ENCODE results near the gene ABCC1. TPM values are rescaled to one million over a fixed set of nuclear protein-coding genes. Genes with fewer than 3 reads are reported as not detected.
"Not testable (repeated sequence)": the region's sequence is repeated elsewhere in the genome, so short reads cannot be mapped to it uniquely, and the experiment has no call there.

ABCC1 gene
- total and polyA plus RNA-seq, 12 donors = 12.4 to 38.8 (median 28.0) TPM

GRCh38 chr16:15976929-15977637 lies 27.7 kb downstream of the ABCC1 start:
- Histone ChIP-seq H3K36me3 (replicated peaks in 1 of 2) (no peaks in the 10 kb centered on the region), H3K27ac (peak overlapping the region; percentile 40 to 92 (median 71)), H3K4me3 (no peak overlapping the region), H3K9me3 (replicated peaks in 1 of 3) (peaks cover 0 to 2% (median 0%) of the 10 kb centered on the region in 3 donors), H3K4me1 (replicated peaks in 1 of 2) (peaks cover 18 to 30% of the 10 kb centered on the region in 2 donors), H3K27me3 (no peaks in the 10 kb centered on the region)
- intact Hi-C loops (cut with DNase I) = no loop called here
- TF ChIP-seq POLR2A (IDR thresholded peaks at IDR 0.05) = peak in 1 of 2 donors; percentile 19
- TF ChIP-seq, protein P1, sequence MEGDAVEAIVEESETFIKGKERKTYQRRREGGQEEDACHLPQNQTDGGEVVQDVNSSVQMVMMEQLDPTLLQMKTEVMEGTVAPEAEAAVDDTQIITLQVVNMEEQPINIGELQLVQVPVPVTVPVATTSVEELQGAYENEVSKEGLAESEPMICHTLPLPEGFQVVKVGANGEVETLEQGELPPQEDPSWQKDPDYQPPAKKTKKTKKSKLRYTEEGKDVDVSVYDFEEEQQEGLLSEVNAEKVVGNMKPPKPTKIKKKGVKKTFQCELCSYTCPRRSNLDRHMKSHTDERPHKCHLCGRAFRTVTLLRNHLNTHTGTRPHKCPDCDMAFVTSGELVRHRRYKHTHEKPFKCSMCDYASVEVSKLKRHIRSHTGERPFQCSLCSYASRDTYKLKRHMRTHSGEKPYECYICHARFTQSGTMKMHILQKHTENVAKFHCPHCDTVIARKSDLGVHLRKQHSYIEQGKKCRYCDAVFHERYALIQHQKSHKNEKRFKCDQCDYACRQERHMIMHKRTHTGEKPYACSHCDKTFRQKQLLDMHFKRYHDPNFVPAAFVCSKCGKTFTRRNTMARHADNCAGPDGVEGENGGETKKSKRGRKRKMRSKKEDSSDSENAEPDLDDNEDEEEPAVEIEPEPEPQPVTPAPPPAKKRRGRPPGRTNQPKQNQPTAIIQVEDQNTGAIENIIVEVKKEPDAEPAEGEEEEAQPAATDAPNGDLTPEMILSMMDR (IDR thresholded peaks at IDR 0.05) = no peak
- peak in 6 of 7 donors; percentile 32 to 67 (median 46) for DNase-seq
- WGBS, 4 donors = 63 to 67% (median 65%) methylated on average over 6 to 7 of the region's 7 CpGs

- peaks cover 14 to 21% of the 10 kb centered on the region in 2 donors for H3K4me1 ChIP-seq (replicated peaks in 1 of 2)
- intact Hi-C loops (cut with DNase I) = no loop called here
- H3K9me3 ChIP-seq (replicated peaks in 1 of 3) = no peaks in the 10 kb centered on the region
- WGBS, 4 donors = 88 to 91% (median 89%) methylated on average over 3 of the region's 3 CpGs
- H3K27me3 ChIP-seq = no peaks in the 10 kb centered on the region
- DNase-seq = no peak
- TF ChIP-seq POLR2A (IDR thresholded peaks at IDR 0.05) = no peak
- TF ChIP-seq, protein P1 (IDR thresholded peaks at IDR 0.05) = no peak
- H3K36me3 ChIP-seq (replicated peaks in 1 of 2) = no peaks in the 10 kb centered on the region
- H3K4me3 ChIP-seq = no peak overlapping the region
- H3K27ac ChIP-seq = no peak overlapping the region
Observed at GRCh38 chr16:15979801-15980200, 30.4 kb downstream of the ABCC1 start.

DNA sequence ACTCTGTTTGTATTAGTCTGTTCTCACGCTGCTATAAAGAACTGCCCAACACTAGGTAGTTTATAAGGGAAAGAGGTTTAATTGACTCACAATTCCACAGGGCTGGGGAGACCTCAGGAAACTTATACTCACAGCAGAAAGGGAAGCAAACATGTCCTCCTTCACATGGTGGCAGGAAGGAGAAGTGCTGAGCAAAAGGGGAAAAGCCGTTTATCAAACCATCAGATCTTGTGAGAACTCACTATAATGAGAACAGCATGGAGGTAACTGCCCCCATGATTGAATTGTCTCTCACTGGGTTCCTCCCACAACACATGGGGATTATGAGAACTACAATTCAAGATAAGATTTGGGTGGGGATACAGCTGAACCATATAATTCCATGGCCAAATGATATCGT lies 30.9 kb downstream of the ABCC1 start:
- no peaks in the 10 kb centered on the region for H3K9me3 ChIP-seq (replicated peaks in 1 of 3)
- no peaks in the 10 kb centered on the region for H3K36me3 ChIP-seq (replicated peaks in 1 of 2)
- intact Hi-C loops (cut with DNase I) = no loop called here
- H3K27me3 ChIP-seq = no peaks in the 10 kb centered on the region
- H3K27ac ChIP-seq = no peak overlapping the region
- DNase-seq = no peak
- H3K4me3 ChIP-seq = no peak overlapping the region
- H3K4me1 ChIP-seq (replicated peaks in 1 of 2) = peaks cover 10 to 17% of the 10 kb centered on the region in 2 donors
- TF ChIP-seq POLR2A (IDR thresholded peaks at IDR 0.05) = no peak
- TF ChIP-seq, protein P1 (IDR thresholded peaks at IDR 0.05) = no peak
- WGBS, 4 donors = 80 to 89% (median 84%) methylated on average over 3 of the region's 3 CpGs

- Histone ChIP-seq H3K9me3 (replicated peaks in 1 of 3) (no peaks in the 10 kb centered on the region), H3K4me3 (no peak overlapping the region), H3K27me3 (no peaks in the 10 kb centered on the region), H3K4me1 (replicated peaks in 1 of 2) (peaks cover 8 to 10% of the 10 kb centered on the region in 2 donors), H3K36me3 (replicated peaks in 1 of 2) (no peaks in the 10 kb centered on the region), H3K27ac (no peak overlapping the region)
- WGBS, 4 donors = 50 to 67% (median 58%) methylated on average over 2 to 3 of the region's 3 CpGs
- TF ChIP-seq, protein P1 (IDR thresholded peaks at IDR 0.05) = no peak
- no peak for TF ChIP-seq POLR2A (IDR thresholded peaks at IDR 0.05)
- no peak for DNase-seq
- intact Hi-C loops (cut with DNase I) = no loop called here
Observed at GRCh38 chr16:15981382-15981781, 32.0 kb downstream of the ABCC1 start.

GRCh38 chr16:15982194-15982915 lies 32.9 kb downstream of the ABCC1 start:
- H3K4me1 ChIP-seq (replicated peaks in 1 of 2); H3K9me3 ChIP-seq (replicated peaks in 1 of 3); H3K4me3 ChIP-seq; intact Hi-C loops (cut with DNase I); H3K36me3 ChIP-seq (replicated peaks in 1 of 2); DNase-seq; H3K27me3 ChIP-seq; H3K27ac ChIP-seq: not testable (repeated sequence)
- WGBS, 4 donors = 92 to 96% (median 94%) methylated on average over 4 to 5 of the region's 5 CpGs

All from adrenal gland (tissue), 12 donors.